PC-3 (cell line): Measurements from ENCODE around the gene TMEFF2.

Source experiments
- EZH2 ChIP-seq: fragments of 300-600 bp; sonication (generic); IDR thresholded peaks from one replicate; pipeline ENCODE4 v1.6.1; 2017; ENCODE audit warnings: antibody characterized with exemption, mild to moderate bottlenecking, low read length; ENCODE audit not compliant: unreplicated experiment
- EZH2phosphoT487 ChIP-seq: fragments of 300-600 bp; sonication (generic); IDR thresholded peaks from 2 replicates; pipeline ENCODE4 v1.6.1; 2018; ENCODE audit warnings: mild to moderate bottlenecking, antibody characterized with exemption, low read length, borderline replicate concordance
- TF ChIP-seq, protein P1 (sequence below): fragments of 300-600 bp; sonication (generic); conservative IDR thresholded peaks from 2 replicates; pipeline ENCODE4 v1.5.1; 2017; ENCODE audit warnings: antibody characterized with exemption, low read depth, mild to moderate bottlenecking, low read length

DNA sequence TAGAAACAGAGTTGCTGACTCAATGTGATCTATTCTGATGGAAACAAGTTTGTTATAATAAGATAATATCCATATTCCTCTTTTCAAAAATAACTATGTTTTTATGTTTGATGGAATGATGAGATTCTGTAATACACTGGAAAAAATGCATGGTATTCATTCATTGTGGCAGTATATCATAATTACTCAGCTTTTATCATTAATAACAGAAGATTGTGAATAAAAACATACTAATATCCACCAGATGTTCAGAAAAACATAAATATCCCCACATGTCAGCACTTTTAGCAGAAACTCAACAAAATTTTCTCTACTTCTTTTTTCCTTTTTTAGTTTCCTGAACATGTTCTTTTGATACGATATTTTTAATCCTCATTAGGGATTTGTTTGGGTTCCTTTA, 217.0 kb downstream of the TMEFF2 start:
- TF ChIP-seq EZH2 (no peak), EZH2phosphoT487 (no peak)
- TF ChIP-seq, protein P1, sequence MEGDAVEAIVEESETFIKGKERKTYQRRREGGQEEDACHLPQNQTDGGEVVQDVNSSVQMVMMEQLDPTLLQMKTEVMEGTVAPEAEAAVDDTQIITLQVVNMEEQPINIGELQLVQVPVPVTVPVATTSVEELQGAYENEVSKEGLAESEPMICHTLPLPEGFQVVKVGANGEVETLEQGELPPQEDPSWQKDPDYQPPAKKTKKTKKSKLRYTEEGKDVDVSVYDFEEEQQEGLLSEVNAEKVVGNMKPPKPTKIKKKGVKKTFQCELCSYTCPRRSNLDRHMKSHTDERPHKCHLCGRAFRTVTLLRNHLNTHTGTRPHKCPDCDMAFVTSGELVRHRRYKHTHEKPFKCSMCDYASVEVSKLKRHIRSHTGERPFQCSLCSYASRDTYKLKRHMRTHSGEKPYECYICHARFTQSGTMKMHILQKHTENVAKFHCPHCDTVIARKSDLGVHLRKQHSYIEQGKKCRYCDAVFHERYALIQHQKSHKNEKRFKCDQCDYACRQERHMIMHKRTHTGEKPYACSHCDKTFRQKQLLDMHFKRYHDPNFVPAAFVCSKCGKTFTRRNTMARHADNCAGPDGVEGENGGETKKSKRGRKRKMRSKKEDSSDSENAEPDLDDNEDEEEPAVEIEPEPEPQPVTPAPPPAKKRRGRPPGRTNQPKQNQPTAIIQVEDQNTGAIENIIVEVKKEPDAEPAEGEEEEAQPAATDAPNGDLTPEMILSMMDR = no peak
